Hematopoietic multipotent progenitor cell treated with erythropoietin and hydrocortisone succinate and interleukin-3 and kit ligand, for 17 days (in vitro differentiated cells): ENCODE results near the gene HELLS.
"Not testable (repeated sequence)": the region's sequence is repeated elsewhere in the genome, so short reads cannot be mapped to it uniquely, and the experiment has no call there.

Experiments used
- DNase-seq: peaks from one replicate; pipeline ENCODE4 v3.0.0-alpha.2; 2015; ENCODE audit warnings: low spot score

Gene HELLS

DNA sequence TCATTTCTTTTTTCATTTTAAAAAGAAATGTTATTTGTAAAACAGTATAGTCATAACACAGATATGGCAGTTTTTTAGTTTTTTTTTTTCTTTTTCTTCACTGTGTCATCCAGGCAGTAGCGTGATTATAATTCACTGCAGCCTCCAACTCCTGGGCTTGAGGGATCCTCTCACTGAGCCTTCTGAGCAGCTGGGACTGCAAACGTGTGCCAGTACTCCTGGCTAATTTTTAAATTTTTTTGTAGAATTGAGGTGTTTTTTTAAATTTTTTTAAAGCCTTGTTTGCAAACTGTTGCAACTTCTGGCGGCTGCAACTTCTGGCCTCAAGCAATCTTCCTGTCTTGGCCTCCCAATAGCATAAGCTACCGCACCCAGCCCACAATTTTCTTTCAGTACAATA, 63.0 kb downstream of the HELLS start:
- no peak for DNase-seq

DNA sequence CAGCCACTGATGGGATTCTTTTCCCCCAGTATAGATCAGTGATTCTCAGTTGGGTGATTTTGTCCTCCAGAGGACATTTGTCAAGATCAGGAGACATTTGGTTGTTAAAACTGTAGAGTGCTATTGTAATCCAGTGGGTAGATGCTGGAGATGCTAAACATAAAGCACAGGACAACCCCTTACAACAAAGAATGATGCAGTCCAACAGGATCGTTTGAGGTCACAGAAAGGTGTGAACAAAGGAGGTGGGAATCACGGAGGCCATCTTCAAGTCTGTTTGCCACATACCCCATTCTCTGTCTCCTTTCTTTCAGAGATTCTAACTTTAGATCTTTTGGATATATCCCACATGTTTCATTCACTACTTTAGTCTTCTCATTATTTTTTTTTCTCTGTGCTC, 69.0 kb downstream of the HELLS start:
- no peak for DNase-seq

GRCh38 chr10:94617389-94617944, 71.9 kb downstream of the HELLS start:
- DNase-seq: no peak

- DNase-seq: no peak
Measured at GRCh38 chr10:94622666-94623205, 77.1 kb downstream of the HELLS start.

GRCh38 chr10:94623572-94623971, 78.0 kb downstream of the HELLS start:
- no peak for DNase-seq

DNA sequence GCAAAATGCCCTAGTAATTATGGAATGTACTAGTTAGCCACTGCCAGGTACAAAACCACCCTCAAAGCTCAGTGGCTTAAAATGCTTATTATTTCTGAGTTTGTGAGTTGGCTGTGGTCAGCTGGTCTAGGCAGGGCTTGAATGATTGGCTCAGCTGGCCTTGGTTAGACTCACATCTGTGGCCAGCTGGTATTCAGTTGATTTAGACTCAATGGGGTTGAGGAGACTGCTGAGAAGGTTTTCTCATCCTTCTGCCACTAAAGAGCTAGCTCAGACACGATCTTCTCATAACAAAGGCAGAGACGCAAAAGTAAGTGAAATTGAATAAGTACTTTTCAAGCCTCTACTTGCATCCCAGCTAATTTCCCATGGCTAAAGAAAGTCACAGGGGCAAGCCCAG, 80.9 kb downstream of the HELLS start:
- DNase-seq: no peak

GRCh38 chr10:94627511-94627910, 81.9 kb downstream of the HELLS start:
- no peak for DNase-seq

- no peak for DNase-seq
Measured at GRCh38 chr10:94630017-94630688, 84.6 kb downstream of the HELLS start.

DNA sequence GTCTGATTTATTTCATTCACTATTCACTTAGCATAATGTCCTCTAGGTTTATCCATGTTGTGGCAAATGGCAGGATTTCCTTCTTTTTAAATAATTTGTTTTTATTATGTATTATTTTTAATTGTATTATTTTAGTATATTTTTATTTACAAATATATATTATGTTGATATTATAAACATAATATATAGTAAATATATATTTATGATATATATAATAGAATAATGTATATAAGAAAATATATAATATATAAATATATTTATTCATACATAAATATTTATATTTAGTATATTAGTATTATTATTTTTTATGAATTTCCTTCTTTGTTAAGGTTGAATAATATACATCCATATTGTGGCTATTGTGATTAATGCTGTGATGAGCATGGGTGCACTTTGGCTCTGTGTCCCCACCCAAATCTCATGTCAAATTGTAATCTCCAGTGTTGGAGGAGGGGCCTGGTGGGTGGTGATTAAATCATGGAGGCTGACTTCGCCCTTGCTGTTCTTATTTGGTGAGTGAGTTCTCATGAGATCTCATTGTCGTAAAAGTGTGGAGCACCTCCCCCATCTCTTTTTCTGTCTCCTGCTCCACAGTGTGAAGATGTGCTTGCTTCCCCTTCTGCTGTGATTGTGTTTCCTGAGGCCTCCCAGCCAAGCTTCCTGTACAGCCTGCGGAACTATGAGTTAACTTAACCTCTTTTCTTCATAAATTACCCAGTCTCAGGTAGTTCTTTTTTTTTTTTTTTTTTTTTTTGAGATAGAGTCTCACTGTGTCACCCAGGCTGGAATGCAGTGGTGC, 85.7 kb downstream of the HELLS start:
- no peak for DNase-seq

- no peak for DNase-seq
Measured at GRCh38 chr10:94632954-94633353, 87.4 kb downstream of the HELLS start.

- DNase-seq: not testable (repeated sequence)
Measured at GRCh38 chr10:94638097-94638496, 92.5 kb downstream of the HELLS start.

- DNase-seq: no peak
Measured at GRCh38 chr10:94639902-94640301, 94.3 kb downstream of the HELLS start.

DNA sequence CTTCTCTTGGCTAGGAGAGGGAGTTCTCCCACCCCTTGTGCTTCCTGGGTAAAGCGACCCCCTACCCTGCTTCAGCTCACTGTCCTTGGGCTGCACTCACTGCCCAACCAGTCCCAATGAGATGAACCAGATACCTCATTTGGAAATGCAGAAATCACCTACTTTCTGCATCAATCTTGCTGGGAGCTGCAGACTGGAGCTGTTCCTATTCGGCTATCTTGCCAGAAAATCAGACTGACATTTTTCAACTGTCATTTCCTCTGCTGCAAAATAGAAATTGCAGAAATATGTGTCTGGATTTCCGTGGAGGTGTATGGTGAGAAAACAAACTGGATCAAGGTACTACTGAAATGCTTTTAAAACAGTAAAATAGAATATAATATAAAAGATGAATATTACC, 95.0 kb downstream of the HELLS start:
- no peak for DNase-seq

GRCh38 chr10:94641480-94641879, 95.9 kb downstream of the HELLS start:
- no peak for DNase-seq

DNA sequence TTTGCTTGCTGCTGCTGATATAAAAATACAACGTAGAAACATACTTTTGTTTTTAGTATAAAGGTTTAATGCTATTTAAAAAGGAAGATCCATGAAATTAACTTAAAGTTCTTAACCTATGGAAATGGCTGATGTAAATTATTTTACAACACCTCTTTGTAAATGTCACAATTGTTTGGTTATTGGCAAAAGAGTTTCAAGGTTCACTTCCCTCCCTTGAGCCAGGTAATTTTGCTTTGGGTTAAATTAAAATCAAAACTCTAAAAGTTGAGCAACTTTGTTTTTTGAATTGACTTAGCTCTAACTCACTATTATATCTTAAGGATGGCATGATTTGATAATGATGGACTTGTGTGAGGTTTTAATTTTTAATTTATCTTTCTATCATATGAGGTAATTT, 98.8 kb downstream of the HELLS start:
- no peak for DNase-seq

GRCh38 chr10:94645285-94645684, 99.7 kb downstream of the HELLS start:
- no peak for DNase-seq
